NCI-H82 (cell line): Measurements from ENCODE around the gene GDPD5.

Experiments
- DNase-seq: peaks from one replicate; lab custom pipeline; 2025; lab: John Stamatoyannopoulos, UW

The GDPD5 gene

GRCh38 chr11:75445315-75445953 is 80.3 kb downstream of the GDPD5 start:
- DNase-seq, result peak; percentile 80

- DNase-seq, result no peak
These were observed 82.7 kb downstream of the GDPD5 start for GRCh38 chr11:75443043-75443442.

- no peak for DNase-seq
These were observed 83.4 kb downstream of the GDPD5 start for GRCh38 chr11:75442161-75442885.

GRCh38 chr11:75441804-75442132 is 84.0 kb downstream of the GDPD5 start:
- no peak for DNase-seq

GRCh38 chr11:75440960-75441803 is 84.6 kb downstream of the GDPD5 start:
- DNase-seq, result no peak

GRCh38 chr11:75439495-75440120 is 86.1 kb downstream of the GDPD5 start:
- DNase-seq, result no peak

- no peak for DNase-seq
These were observed 86.7 kb downstream of the GDPD5 start for GRCh38 chr11:75439026-75439425.

- no peak for DNase-seq
These were observed 87.6 kb downstream of the GDPD5 start for GRCh38 chr11:75437966-75438659.

- no peak for DNase-seq
These were observed 88.9 kb downstream of the GDPD5 start for GRCh38 chr11:75436806-75437205.

GRCh38 chr11:75435571-75435925 is 90.2 kb downstream of the GDPD5 start:
- peak; percentile 10 for DNase-seq

GRCh38 chr11:75434886-75435570 is 90.7 kb downstream of the GDPD5 start:
- no peak for DNase-seq

GRCh38 chr11:75434051-75434450 is 91.7 kb downstream of the GDPD5 start:
- DNase-seq, result no peak

- no peak for DNase-seq
These were observed 92.3 kb downstream of the GDPD5 start for GRCh38 chr11:75433443-75433842.

- no peak for DNase-seq
These were observed 92.8 kb downstream of the GDPD5 start, which contains the start of gene KLHL35 for GRCh38 chr11:75432911-75433321. KLHL35 (minus strand) TSS chr11:75433203; CDS start chr11:75430629, 2,574 bp downstream.

GRCh38 chr11:75431533-75432525 is 93.9 kb downstream of the GDPD5 start:
- DNase-seq, result no peak

GRCh38 chr11:75430714-75431532 is 94.8 kb downstream of the GDPD5 start:
- peak; percentile 71 for DNase-seq

- DNase-seq, result no peak
These were observed 95.6 kb downstream of the GDPD5 start for GRCh38 chr11:75429902-75430713.

GRCh38 chr11:75429641-75429901 is 96.2 kb downstream of the GDPD5 start:
- DNase-seq, result no peak
